Inferior parietal cortex (tissue), 1 donor: ENCODE results near the gene ITLN1.

Source experiments
- DNase-seq: peaks from one replicate; pipeline ENCODE4 v3.0.0-alpha.2; 2016; ENCODE audit errors: extremely low spot score

Gene ITLN1

GRCh38 chr1:160858507-160858906, 26.5 kb downstream of the ITLN1 start:
- DNase-seq = no peak

GRCh38 chr1:160858097-160858496, 26.9 kb downstream of the ITLN1 start:
- no peak for DNase-seq

- DNase-seq = no peak
Measured at GRCh38 chr1:160855181-160855981, 29.6 kb downstream of the ITLN1 start.

GRCh38 chr1:160853754-160854153, 31.2 kb downstream of the ITLN1 start:
- DNase-seq = no peak

- DNase-seq = no peak
Measured at GRCh38 chr1:160853014-160853413, 32.0 kb downstream of the ITLN1 start.

GRCh38 chr1:160850993-160851392, 34.0 kb downstream of the ITLN1 start:
- DNase-seq = no peak

GRCh38 chr1:160850541-160850940, 34.4 kb downstream of the ITLN1 start:
- DNase-seq = no peak

- no peak for DNase-seq
Measured at GRCh38 chr1:160846281-160846680, 38.7 kb downstream of the ITLN1 start.

GRCh38 chr1:160844447-160845232, 40.3 kb downstream of the ITLN1 start:
- DNase-seq = no peak

- no peak for DNase-seq
Measured at GRCh38 chr1:160841079-160841478, 43.9 kb downstream of the ITLN1 start.

GRCh38 chr1:160839746-160840145, 45.2 kb downstream of the ITLN1 start:
- DNase-seq = no peak

GRCh38 chr1:160838888-160839287, 46.1 kb downstream of the ITLN1 start:
- DNase-seq = no peak

- DNase-seq = no peak
Measured at GRCh38 chr1:160837558-160838205, 47.3 kb downstream of the ITLN1 start.

- no peak for DNase-seq
Measured at GRCh38 chr1:160836981-160837557, 47.9 kb downstream of the ITLN1 start.

GRCh38 chr1:160836561-160836960, 48.4 kb downstream of the ITLN1 start:
- no peak for DNase-seq

- no peak for DNase-seq
Measured at GRCh38 chr1:160835751-160836150, 49.2 kb downstream of the ITLN1 start.

GRCh38 chr1:160834945-160835565, 49.9 kb downstream of the ITLN1 start:
- peak; percentile 7 for DNase-seq

GRCh38 chr1:160830321-160831153, 54.4 kb downstream of the ITLN1 start:
- no peak for DNase-seq

GRCh38 chr1:160829766-160830165, 55.2 kb downstream of the ITLN1 start:
- no peak for DNase-seq

- DNase-seq = no peak
Measured at GRCh38 chr1:160827418-160827817, 57.6 kb downstream of the ITLN1 start.

- DNase-seq = no peak
Measured at GRCh38 chr1:160826546-160826945, 58.4 kb downstream of the ITLN1 start.
